Caco-2 (cell line): ENCODE results near the gene UGCG. TPM values are rescaled to one million over a fixed set of nuclear protein-coding genes. Genes with fewer than 3 reads are reported as not detected.

Experiments used
- BruUV-seq: library from RNA; stranded (reverse); fragments of 400-500 nt; replicated peaks from 2 replicates; lab custom pipeline; 2021; lab: Mats Ljungman, UMichigan
- CTCF ChIA-PET: fragments of 300-600 bp; sonication (Branson Sonifier 250); formaldehyde crosslinking; loops from one replicate; lab custom pipeline; 2022; ENCODE audit warnings: antibody characterized with exemption; lab: Charles Lee
- POLR2A ChIA-PET: fragments of 300-600 bp; sonication (Branson Sonifier 250); formaldehyde crosslinking; loops from one replicate; lab custom pipeline; 2022; ENCODE audit warnings: antibody characterized with exemption; lab: Charles Lee
- DNase-seq, 2 experiments: peaks; one replicate each; pipeline versions ENCODE4 v3.0.0 to v3.0.0-alpha.2; 2020 to 2022
- H3K27me3 ChIP-seq: replicated peaks from 2 replicates; pipeline ENCODE4 v1.6.0; 2011; ENCODE audit warnings: low read length; ENCODE audit not compliant: control insufficient read depth, insufficient read depth
- H3K36me3 ChIP-seq: 2 replicates; pipeline ENCODE4 v1.5.1; 2011; ENCODE audit warnings: low read length; ENCODE audit not compliant: control insufficient read depth, insufficient read depth
- H3K4me1 ChIP-seq: fragments of 250-450 bp; sonication (Bioruptor Pico); 2 replicates; pipeline ENCODE4 v1.5.1; 2020; ENCODE audit warnings: mild to moderate bottlenecking
- H3K4me3 ChIP-seq: 2 replicates; pipeline ENCODE4 v1.5.1; 2011; ENCODE audit warnings: low read depth, mild to moderate bottlenecking, control low read depth, low read length
- H3K9me3 ChIP-seq: fragments of 250-450 bp; sonication (Bioruptor Pico); 2 replicates; pipeline ENCODE4 v1.5.1; 2020; ENCODE audit warnings: mild to moderate bottlenecking, moderate library complexity
- H3K27ac Mint-ChIP-seq: one replicate; pipeline ENCODE4 v1.8.0; 2022; ENCODE audit warnings: mixed read lengths; ENCODE audit not compliant: unreplicated experiment
- H3K27me3 Mint-ChIP-seq: one replicate; pipeline ENCODE4 v1.8.0; 2022; ENCODE audit warnings: mixed read lengths; ENCODE audit not compliant: insufficient read depth, unreplicated experiment
- H3K36me3 Mint-ChIP-seq: one replicate; pipeline ENCODE4 v1.8.0; 2022; ENCODE audit warnings: mild to moderate bottlenecking, mixed read lengths; ENCODE audit not compliant: insufficient read depth, unreplicated experiment
- H3K4me1 Mint-ChIP-seq: one replicate; pipeline ENCODE4 v1.8.0; 2022; ENCODE audit warnings: low read depth, mixed read lengths; ENCODE audit not compliant: unreplicated experiment
- H3K4me3 Mint-ChIP-seq: one replicate; pipeline ENCODE4 v1.8.0; 2022; ENCODE audit warnings: mild to moderate bottlenecking, moderate library complexity, mixed read lengths; ENCODE audit not compliant: unreplicated experiment
- H3K9me3 Mint-ChIP-seq: one replicate; pipeline ENCODE4 v1.8.0; 2022; ENCODE audit warnings: mixed read lengths; ENCODE audit not compliant: unreplicated experiment
- CTCF ChIP-seq, 2 experiments: fragments of 200-600 bp in 1 of 2; IDR thresholded peaks; 1 replicate in 1 of 2; 2 replicates in 1 of 2; pipeline versions ENCODE4 v1.5.1 to v1.8.0; 2011 to 2022; ENCODE audit warnings: antibody characterized with exemption in 1 of 2, control low read depth in 1 of 2, inconsistent platforms in 1 of 2, low read depth in 1 of 2, low read length in 1 of 2, mild to moderate bottlenecking in 1 of 2, moderate library complexity in 1 of 2; ENCODE audit not compliant: insufficient read depth in 1 of 2, severe bottlenecking in 1 of 2, unreplicated experiment in 1 of 2
- intact Hi-C: fragments of 100-400 bp; cut with micrococcal nuclease; formaldehyde crosslinking; loops from one replicate; pipeline ENCODE4 v1.10.0; 2022; ENCODE audit not compliant: unreplicated experiment
- total RNA-seq: library from RNA; stranded (reverse); gene quantifications from 2 replicates; pipeline ENCODE4 v1.2.3, GENCODE V29; 2022

UGCG gene
- total RNA-seq, 1 experiment from 2014 or later, result 26.7 TPM

GRCh38 chr9:111891910-111892499 is 4.6 kb upstream of the UGCG start:
- CTCF ChIA-PET, result no interaction called here
- H3K9me3 Mint-ChIP-seq, result no peaks in the 10 kb centered on the region
- intact Hi-C loops, result loop anchor here (1.0 kb wide), 1 partner anchor 17 kb away; no protein-coding TSS in a partner anchor
- Histone ChIP-seq H3K4me1 (peaks cover 34% of the 10 kb centered on the region), H3K36me3 (no peaks in the 10 kb centered on the region), H3K9me3 (no peaks in the 10 kb centered on the region), H3K27me3 (no peaks in the 10 kb centered on the region), H3K4me3 (no peak overlapping the region)
- H3K4me1 Mint-ChIP-seq, result no peaks in the 10 kb centered on the region
- H3K36me3 Mint-ChIP-seq, result no peaks in the 10 kb centered on the region
- no TSS peak for BruUV-seq
- POLR2A ChIA-PET, result no interaction called here
- H3K27me3 Mint-ChIP-seq, result no peaks in the 10 kb centered on the region
- no peak overlapping the region for H3K4me3 Mint-ChIP-seq
- no peak for TF ChIP-seq CTCF (IDR thresholded peaks at IDR 0.05; ENCODE audit: insufficient read depth in 1 of 2, low read depth in 1 of 2, low read length in 1 of 2, severe bottlenecking in 1 of 2, unreplicated experiment in 1 of 2)
- H3K27ac Mint-ChIP-seq, result no peak overlapping the region
- peak in 1 of 2 experiments; percentile 40 for DNase-seq

- no peaks in the 10 kb centered on the region for H3K36me3 ChIP-seq
- Mint-ChIP-seq H3K4me1 (no peaks in the 10 kb centered on the region), H3K4me3 (no peak overlapping the region), H3K9me3 (no peaks in the 10 kb centered on the region), H3K27me3 (no peaks in the 10 kb centered on the region), H3K27ac (no peak overlapping the region), H3K36me3 (no peaks in the 10 kb centered on the region)
- no TSS peak for BruUV-seq
- no peaks in the 10 kb centered on the region for H3K27me3 ChIP-seq
- intact Hi-C loops, result loop anchor here (2.0 to 5.0 kb wide), 3 partner anchors 45 to 178 kb away; no protein-coding TSS in a partner anchor
- H3K4me3 ChIP-seq, result peak overlapping the region; percentile 78
- peak; percentile 48 to 66 for DNase-seq
- POLR2A ChIA-PET, result interaction anchor here (0.6 to 0.8 kb wide), 3 partner anchors 38 to 130 kb away, joined by 3 to 5 read pairs (median 5); no protein-coding TSS in a partner anchor
- TF ChIP-seq CTCF (IDR thresholded peaks at IDR 0.05; ENCODE audit: insufficient read depth in 1 of 2, low read depth in 1 of 2, low read length in 1 of 2, severe bottlenecking in 1 of 2, unreplicated experiment in 1 of 2), result peak in 1 of 2 experiments; percentile 31
- peaks cover 32% of the 10 kb centered on the region for H3K4me1 ChIP-seq
- CTCF ChIA-PET, result interaction anchor here (0.6 kb wide), 1 partner anchor 46 kb away, joined by 3 read pairs; no protein-coding TSS in a partner anchor
- H3K9me3 ChIP-seq, result no peaks in the 10 kb centered on the region
Measured at GRCh38 chr9:111896942-111897600, 457 bp downstream of the UGCG start.

- Histone ChIP-seq H3K27me3 (no peaks in the 10 kb centered on the region), H3K9me3 (no peaks in the 10 kb centered on the region), H3K4me1 (peaks cover 32% of the 10 kb centered on the region), H3K36me3 (no peaks in the 10 kb centered on the region), H3K4me3 (peak overlapping the region; percentile 78)
- no TSS peak for BruUV-seq
- Mint-ChIP-seq H3K36me3 (no peaks in the 10 kb centered on the region), H3K27me3 (no peaks in the 10 kb centered on the region), H3K4me1 (no peaks in the 10 kb centered on the region), H3K4me3 (no peak overlapping the region), H3K9me3 (no peaks in the 10 kb centered on the region), H3K27ac (no peak overlapping the region)
- CTCF ChIA-PET, result interaction anchor here (0.6 kb wide), 1 partner anchor 46 kb away, joined by 3 read pairs; no protein-coding TSS in a partner anchor
- POLR2A ChIA-PET, result no interaction called here
- TF ChIP-seq CTCF (IDR thresholded peaks at IDR 0.05; ENCODE audit: insufficient read depth in 1 of 2, low read depth in 1 of 2, low read length in 1 of 2, severe bottlenecking in 1 of 2, unreplicated experiment in 1 of 2), result no peak
- intact Hi-C loops, result loop anchor here (2.0 to 5.0 kb wide), 3 partner anchors 45 to 177 kb away; no protein-coding TSS in a partner anchor
- DNase-seq, result peak in 1 of 2 experiments; percentile 39
Measured at GRCh38 chr9:111897601-111898137, 1.1 kb downstream of the UGCG start.
